Glomerular visceral epithelial cell (primary cell): Measurements from ENCODE around the gene DMRTB1.
"Not testable (repeated sequence)": the region's sequence is repeated elsewhere in the genome, so short reads cannot be mapped to it uniquely, and the experiment has no call there.

Experiments
- DNase-seq: peaks from one replicate; pipeline ENCODE4 v3.0.0-alpha.2; 2016; ENCODE audit errors: extremely low spot score

The DMRTB1 gene

DNA sequence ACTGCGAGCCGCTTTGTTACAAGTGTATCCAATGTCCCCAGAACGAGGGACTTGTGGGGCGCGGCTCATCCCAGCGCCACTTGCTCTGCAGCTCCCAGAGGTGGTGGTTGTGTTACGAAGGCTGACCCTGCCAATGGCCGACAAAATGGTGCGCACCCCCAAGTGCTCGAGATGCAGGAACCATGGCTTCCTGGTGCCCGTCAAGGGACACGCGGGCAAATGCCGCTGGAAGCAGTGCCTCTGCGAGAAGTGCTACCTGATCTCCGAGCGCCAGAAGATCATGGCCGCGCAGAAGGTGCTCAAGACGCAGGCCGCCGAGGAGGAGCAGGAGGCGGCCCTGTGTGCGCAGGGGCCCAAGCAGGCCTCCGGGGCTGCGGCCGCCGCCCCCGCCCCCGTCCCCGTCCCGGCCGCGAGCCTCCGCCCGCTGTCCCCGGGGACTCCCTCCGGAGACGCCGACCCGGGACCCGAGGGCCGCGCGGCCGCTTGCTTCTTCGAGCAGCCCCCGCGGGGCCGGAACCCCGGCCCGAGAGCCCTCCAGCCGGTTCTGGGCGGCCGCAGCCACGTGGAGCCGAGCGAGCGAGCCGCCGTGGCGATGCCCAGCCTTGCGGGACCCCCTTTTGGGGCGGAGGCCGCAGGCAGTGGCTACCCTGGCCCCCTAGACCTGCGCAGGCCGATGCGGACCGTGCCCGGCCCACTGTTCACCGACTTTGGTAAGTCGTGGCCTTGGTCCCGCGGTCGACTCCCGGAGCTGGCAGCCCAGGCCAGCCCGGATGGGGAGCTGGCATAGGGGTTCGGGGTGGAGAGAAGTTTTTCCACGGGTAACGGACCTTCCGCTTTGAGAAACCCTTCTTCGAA, at the start of gene DMRTB1:
DMRTB1 (plus strand) TSS at position 79 of the 855 bp plus-strand sequence; CDS start at position 134, 55 bp downstream.
- no peak for DNase-seq

DNA sequence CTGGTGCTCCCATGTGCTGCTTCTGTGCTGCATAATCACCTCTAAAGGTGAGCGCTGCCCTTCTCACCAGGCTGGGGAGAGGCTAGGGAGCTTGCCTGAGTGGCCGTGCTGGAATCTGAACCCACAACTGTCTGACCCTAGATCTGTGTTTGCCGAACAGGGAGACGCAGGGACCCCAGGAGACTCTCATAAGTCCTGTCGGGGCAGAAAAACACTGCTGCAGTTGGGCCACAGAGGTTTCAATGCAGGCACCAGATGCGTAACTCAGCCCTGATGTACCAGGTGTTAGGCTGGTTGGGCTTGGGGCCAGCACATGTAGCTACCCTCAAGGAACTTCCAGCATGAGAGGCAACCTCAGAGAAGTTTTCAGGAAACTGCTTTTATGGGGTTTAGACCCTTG, 49.5 kb upstream of the DMRTB1 start:
- DNase-seq: no peak

DNA sequence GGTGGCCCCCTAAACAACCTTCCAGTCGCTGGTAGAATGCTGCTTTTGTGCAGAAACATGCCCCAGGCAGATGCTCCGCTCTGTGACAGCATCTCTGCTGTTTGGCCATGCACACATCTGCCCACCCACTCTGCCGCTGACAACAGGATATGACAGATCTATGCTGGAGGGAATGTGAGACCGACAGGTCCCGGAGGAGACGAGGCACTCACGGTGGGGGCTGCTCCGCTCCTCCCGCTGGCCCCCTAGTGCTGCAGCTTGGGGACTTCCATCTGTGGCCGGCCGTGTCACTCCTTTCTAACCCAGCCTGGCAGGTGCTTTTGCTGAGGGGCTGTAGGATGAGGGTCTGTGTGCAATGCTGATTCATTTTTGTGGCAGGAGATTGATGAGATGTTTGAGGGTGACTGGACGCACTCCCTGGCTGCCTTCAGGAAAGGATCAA, 49.1 kb upstream of the DMRTB1 start:
- DNase-seq: peak; percentile 21

DNA sequence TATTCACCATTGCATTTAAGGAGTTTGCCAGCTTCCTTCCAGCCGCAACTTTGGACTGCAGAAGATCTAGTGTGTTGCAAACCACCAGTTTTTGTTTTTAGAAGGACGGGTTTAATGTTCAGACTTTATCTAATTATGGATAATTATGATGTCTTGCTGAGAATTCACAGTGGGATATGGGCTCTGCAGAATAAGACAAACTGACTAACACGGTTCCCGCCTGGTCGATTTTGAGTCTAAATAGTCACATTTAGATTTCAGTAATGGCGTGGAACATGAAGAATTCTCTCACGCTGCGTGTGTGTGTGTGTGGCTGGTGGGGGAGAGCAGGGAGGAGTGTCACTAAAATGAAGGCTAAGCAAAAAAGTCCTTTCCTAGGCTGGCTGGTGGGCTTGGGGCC, 48.5 kb upstream of the DMRTB1 start:
- no peak for DNase-seq

DNA sequence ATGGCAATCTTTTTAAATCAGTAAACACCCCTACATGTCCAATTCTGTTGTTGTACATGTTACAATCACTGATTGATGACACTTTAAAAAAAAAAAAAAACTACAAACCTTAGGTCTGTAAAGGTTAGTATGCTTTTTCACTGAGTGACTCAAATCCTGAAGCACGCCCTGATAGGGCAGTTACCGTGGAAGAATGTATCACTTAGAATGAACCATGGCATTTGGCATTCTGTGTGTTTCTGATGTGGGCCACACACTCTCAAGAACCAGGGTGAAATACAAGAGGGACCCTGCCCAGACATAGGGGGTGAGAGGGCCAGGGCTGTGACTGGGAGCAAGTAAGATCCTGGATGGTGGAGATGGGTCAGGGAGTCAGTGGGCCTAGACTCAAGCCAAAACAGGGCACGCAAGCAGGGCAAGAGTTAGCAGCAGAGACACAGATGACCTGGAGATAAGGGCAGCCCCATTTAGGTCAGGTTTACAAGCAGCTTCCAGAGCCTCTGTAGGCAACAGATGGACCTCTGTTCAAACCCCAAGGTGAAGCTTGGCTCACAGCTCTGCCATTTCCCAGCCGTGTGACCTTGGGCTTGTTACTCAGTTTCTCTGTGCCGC, 47.6 kb upstream of the DMRTB1 start:
- DNase-seq: no peak

DNA sequence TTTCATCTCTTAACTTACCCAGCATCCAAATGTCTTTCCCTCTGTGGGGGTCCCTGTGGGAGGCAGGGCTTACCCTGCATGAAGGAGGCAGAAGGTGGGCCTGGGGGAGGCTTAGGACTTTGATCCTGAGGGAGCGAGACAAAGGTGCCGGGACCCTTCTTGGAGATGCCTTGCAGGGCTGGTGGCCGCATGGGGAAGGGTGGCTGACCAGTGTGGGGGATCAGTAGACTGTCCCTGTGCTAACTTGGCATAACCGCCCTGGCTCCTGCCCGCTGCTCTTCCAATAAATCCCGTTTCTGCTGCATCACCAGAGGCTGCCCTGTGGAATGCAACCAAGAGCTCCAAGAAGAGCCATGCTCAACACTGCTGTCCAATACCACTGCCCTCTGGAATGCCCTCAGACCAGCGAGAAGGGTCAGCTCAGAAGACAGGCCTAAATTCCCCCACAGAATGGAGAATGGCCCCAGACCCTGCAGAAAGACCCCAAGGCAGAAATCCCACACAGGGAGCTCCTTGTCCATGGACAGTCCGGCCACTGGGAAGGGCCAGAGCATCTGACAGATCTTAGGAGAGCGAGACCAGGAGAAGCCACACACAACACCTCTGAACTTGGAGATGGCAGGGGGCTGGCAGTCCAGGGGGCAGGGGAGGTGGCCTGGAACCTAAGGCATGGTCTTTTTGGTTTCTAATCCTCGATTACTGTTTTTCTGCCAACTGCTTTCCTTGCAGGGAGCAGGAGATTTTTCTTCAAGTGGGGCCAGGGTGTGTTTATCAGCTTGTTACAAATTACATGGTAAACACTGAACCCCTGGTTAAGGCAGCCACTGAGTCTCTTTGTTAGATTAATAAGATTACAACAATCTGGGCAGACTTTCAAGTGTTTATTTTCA, 46.7 kb upstream of the DMRTB1 start:
- DNase-seq: no peak

DNA sequence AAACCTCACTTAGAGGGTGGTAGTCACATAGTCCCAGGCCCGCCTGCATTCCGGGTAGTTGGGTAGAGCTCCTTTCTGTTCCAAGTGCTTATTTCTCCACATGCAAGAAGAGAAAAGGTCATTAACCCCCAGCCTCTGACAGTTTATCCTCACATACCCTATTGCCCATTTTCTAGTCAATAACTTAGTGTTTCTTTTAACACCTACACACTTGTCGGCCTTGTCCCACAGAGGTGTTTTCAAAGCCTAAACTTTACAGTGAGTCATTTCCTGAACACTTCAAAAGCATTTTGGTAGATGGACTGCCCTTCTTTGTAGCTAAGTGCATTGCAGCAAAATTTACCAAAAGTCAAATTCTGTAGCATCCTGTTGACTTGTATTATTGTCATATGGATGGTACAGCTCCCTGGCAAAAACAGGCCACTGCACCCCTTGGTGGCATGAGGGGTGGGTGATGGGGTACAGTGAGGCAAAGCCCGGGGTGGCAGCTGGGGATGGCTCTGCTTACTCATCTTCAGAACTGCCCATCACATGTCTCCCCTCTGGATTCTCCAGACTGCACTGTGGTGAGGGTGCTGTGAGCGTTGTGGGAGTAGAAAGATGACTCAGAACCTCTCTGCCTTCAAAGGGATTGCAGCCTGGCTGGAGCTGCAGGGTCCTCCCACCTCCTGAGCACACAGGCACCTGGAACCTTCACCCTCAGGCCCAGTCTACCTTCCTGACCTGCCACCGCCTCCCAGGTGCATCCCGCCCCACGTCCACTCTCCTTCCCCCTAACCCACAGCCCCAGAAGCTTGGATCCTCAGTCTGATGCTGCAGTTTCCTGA, 45.8 kb upstream of the DMRTB1 start:
- DNase-seq: peak; percentile 86

DNA sequence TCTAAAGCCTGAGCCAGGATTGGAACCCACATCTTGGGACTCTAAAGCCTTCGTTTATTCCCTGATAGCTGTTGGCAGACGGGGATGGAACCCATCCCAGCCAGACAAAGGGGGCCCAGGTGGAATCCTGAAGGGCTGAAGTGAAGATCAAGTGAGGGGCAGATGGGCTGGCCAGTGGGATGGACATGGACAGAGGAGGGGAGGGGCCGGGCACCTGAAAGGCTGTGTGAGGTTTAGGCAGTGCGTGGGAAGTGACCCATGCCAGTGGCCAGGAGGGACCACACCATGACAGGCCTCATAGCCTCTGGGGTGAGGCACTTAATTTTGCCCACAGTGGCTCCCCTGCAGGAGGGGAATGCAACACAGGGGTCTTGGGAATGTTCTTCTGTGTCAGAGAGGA, 44.6 kb upstream of the DMRTB1 start:
- no peak for DNase-seq

DNA sequence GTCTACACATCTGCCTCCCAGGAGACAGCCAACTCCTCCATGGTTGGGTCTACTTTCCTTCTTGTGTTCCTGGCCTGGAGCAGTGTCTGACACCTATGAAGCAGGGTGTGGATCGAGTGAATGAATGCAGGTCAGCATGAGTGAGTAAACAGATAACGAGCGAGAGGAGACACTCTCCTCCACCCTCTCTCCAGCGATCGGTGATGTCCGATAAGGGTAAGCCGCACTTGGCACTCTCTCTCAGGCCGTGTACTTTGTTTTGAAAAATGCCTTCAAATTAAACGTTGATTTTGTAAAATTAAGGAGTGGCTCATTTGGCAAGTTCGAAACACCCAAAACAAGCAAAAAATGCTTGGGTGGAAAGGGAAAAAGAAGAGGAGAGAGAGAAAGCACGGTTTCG, 43.8 kb upstream of the DMRTB1 start:
- DNase-seq: no peak

DNA sequence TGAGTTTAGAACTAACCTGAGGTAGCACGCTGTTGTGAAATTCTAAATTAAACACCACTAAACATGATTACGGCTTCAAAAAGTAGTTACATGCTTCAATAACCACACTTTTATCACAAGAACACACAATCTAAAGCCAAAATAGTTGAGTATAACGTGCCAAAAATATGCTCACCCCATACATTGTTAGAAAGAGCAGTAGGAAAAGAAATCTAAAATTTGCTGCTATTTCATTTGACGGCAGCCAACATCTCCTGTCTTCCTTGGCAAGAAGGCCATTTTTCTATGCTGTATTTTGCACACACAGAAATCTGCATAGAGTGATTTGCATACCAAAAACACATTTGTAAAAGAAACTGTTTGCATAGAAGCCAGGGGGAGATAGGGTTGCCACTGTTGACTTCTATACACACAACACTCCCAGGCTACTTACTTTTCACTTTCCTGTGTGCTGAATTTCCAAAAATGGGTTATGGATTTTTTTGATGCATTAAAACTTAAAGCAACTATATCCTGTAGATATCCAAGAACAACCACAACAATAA, 42.9 kb upstream of the DMRTB1 start:
- DNase-seq: no peak

DNA sequence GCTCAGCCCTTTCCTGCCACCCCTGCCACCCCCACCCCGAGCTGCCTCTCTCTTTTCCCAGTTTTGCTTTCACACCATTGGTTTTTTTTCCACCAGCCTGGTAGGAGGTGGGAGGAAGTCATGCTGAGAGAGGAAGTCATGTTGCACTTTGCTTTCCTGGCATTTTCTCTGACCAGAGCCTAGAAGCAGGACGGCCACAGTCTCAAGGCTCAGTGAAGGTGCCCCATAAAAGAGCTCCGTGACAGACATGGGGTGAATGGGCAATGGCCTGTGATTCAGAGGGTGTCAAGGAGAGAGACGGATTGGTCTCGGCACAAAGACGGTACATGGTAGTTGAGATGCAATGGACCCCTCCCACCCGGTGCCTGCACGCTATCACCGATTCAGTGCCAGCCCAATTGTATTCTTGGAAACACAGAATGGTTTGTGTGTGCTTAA, 42.1 kb upstream of the DMRTB1 start:
- DNase-seq: no peak

DNA sequence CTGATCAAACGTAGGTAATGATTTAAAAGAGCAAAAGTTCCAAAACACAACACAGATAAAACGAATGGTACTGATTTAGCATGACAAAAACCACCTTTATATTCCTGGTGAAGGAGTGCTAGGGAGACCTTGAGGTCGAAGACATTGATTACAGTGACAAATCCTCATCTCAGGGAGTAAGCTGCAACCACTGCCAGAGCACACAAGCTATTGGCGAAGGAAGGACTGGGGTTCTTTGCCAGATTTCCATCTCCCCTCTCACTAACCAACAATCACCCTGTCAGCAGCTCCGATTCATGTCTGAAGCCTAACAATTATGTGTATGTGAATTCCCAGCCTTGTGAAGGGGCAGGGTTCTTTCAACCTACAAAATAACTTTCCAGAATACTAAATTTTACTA, 40.2 kb upstream of the DMRTB1 start:
- no peak for DNase-seq

DNA sequence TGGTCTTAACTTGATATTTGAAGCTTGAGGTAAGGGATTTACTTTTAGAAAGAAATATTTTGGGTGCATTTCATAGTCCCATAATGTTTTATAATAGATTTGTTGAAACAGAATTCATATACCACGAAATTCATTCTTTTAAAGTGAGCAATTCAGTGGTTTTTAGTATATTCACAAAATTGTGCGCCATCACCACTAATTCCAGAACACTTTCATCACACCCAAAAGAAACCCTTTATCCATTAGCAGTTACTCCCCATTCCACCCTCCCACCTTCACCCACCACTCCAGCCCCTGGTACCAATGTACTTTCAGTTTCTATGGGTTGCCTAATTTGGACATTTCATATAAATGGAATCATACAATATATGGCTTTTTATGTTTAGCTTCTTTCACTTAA, 38.9 kb upstream of the DMRTB1 start:
- no peak for DNase-seq

DNA sequence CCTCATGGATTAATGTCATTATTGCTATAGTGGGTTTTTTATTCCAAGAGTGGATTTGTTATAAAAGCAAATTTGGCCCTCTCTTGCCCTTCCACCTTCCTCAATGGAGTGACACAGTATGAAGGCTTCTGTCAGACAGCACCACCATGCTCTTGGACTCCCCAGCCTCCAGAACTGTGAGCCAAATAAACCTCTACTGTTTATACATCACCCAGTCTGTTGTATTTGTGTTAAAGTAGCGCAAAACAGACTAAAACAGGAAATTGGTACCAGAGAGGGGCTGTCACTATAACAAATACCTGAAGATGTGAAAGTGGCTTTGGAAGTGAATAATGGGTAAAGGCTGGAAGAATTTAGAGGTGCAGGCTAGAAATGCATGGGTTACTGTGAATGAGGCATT, 38.0 kb upstream of the DMRTB1 start:
- DNase-seq: no peak

DNA sequence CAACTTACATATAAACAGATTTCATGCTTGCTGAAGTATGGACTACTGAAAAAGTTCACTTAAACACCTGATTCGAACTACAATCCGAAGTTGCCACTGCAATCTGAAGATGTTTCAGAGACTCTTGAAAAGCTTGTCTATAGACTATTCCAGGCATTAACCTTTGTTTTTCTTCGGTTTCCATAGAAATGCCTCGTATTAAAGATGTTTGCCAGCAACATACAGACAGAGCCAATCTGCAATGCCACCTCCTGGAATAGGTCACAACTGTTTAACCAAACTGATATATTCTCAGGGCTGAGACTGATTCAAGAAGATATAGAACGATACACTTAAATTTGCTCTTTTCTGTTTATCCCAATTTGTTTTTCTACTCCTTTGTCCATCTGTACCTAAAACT, 28.9 kb upstream of the DMRTB1 start:
- no peak for DNase-seq

DNA sequence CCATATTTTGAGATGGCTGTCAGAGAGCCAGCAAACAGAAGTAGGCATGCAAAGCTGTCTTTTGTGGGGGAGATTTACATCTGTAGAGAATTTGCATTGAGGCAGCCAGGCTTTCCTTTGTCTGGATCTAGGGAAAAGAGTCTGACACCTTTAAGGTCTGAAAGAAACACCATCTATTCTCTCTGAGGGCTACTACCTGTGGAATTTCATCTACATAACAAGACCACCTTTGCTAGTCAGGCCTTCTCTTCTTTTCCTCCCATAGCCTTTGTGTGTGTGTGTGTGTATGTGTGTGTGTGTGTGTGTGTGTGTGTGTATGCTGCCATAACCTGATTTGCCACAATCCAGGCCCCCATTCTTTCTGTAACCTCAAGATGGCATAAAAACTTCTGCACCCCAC, 28.4 kb upstream of the DMRTB1 start:
- DNase-seq: no peak

DNA sequence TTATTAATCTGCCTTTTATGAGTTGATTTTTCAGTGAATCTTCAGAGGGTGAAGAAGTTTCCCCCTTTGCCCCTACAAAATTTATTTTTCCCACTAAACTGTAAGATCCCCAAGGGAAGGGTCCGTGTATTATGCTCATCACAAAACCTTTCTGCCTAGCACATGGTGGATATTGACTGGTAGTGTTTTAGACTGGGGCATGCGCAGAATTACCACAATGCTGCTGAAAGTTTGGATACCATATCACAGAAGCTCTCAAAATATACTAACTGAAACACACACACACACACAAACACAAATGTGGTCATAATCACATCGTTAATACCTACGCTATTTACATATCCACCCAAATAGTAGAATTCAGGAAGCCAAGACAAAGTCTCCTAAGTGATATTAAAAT, 28.0 kb upstream of the DMRTB1 start:
- DNase-seq: no peak

DNA sequence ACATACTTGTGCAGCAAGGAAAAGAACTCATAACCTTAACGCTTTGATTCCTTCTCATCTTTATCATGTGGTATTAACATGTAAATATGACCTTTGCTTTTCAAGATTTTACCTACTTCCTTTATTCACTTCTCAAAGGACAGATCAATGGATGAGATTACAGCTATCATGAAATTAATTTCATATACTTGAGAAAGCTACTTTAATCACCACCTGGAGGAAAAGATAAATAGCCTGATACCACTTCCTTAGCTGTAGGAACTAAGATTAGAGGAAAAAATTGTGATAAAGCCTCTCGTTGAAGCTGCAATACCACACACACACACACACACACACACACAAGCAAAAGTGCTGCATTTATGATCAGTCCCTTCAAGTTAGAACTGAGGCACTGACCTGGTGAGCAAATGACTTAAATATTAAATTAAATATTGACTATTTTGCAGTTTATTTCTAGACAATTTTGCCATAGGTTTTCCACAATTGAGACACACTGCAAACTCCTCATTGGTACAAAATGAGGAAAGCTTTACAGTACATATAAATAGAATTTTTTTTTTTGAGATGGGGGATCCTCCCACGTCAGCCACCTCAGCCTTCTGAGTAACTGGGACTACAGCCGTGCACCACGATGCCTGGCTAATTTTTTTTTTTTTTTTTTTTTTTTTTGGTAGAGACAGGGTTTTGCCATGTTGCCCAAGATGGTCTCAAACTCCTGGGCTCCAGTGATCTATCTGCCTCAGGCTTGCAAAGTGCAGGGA, 27.2 kb upstream of the DMRTB1 start:
- DNase-seq: no peak

DNA sequence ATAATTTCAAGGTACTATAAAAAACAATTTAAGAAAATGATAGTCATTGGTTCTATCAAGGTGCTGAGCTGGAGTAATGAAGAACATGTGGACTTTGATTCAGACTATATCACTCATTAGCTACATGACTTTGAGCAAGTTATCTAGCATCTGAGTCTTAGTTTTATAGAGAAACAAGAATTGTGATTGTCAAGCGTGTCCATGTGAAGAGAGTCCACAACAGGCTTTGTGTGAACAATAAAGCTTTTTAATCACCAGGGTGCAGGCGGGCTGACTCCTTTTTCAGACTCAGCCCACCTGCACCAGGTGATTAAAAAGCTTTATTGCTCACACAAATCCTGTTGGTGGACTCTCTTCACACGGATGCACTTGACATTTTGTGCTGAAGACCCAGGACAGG, 26.6 kb upstream of the DMRTB1 start:
- DNase-seq: no peak

DNA sequence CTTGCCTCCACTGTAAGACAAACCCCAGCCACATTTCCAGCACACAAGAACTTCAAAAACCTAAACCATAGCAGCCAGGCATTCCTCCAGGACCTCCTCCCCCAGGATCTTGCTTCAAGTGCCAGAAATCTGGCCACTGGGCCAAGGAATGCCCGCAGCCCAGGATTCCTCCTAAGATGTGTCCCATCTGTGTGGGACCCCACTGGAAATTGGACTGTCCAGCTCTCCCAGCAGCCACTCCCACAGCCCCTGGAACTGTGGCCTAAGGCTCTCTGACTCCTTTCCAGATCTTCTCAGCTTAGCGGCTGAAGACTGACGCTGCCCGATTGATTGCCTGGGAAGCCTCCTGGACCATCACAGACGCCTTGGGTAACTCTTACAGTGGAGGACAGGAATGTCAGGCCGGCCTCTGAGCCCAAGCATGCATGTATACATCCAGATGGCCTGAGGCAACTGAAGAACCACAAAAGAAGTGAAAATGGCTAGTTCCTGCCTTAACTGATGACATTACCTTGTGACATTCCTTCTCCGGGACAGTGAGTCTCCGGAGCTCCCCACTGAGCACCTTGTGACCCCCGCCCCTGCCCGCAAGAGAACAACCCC, 24.7 kb upstream of the DMRTB1 start:
- DNase-seq: not testable (repeated sequence)
